Measurements from ENCODE around the gene BRINP3.

Gene BRINP3

DNA sequence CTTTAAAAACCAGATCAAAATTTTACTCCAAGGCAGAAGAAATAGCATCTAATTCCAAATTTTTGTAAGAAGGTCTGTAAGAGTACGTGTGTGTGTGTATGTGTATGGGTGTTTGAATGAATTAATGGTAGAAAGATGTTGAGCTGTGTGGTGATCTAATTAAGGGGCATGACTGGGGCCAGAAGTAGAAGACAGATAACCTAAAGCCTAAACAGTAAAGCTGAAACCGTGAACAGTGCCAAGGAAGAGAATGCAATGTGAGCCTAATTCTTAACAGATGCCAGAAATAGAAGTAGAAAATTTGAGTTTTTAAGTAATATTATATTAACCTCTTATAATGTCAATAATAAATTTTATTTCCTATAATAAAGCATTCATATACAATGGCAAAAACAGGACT, 38.2 kb downstream of the BRINP3 start:
- TF ChIP-seq NFIC (IDR thresholded peaks at IDR 0.05): no peak
- TF ChIP-seq EGR1 (IDR thresholded peaks at IDR 0.05): no peak
- TF ChIP-seq CREB1 (IDR thresholded peaks at IDR 0.05; ENCODE audit: low read depth): no peak
- TF ChIP-seq, protein P1, sequence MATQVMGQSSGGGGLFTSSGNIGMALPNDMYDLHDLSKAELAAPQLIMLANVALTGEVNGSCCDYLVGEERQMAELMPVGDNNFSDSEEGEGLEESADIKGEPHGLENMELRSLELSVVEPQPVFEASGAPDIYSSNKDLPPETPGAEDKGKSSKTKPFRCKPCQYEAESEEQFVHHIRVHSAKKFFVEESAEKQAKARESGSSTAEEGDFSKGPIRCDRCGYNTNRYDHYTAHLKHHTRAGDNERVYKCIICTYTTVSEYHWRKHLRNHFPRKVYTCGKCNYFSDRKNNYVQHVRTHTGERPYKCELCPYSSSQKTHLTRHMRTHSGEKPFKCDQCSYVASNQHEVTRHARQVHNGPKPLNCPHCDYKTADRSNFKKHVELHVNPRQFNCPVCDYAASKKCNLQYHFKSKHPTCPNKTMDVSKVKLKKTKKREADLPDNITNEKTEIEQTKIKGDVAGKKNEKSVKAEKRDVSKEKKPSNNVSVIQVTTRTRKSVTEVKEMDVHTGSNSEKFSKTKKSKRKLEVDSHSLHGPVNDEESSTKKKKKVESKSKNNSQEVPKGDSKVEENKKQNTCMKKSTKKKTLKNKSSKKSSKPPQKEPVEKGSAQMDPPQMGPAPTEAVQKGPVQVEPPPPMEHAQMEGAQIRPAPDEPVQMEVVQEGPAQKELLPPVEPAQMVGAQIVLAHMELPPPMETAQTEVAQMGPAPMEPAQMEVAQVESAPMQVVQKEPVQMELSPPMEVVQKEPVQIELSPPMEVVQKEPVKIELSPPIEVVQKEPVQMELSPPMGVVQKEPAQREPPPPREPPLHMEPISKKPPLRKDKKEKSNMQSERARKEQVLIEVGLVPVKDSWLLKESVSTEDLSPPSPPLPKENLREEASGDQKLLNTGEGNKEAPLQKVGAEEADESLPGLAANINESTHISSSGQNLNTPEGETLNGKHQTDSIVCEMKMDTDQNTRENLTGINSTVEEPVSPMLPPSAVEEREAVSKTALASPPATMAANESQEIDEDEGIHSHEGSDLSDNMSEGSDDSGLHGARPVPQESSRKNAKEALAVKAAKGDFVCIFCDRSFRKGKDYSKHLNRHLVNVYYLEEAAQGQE (IDR thresholded peaks at IDR 0.05; ENCODE audit: low read depth): no peak
- TF ChIP-seq RAD21 (IDR thresholded peaks at IDR 0.05; ENCODE audit: low read depth): no peak
- TF ChIP-seq TCF12 (IDR thresholded peaks at IDR 0.05; ENCODE audit: low read depth): no peak

DNA sequence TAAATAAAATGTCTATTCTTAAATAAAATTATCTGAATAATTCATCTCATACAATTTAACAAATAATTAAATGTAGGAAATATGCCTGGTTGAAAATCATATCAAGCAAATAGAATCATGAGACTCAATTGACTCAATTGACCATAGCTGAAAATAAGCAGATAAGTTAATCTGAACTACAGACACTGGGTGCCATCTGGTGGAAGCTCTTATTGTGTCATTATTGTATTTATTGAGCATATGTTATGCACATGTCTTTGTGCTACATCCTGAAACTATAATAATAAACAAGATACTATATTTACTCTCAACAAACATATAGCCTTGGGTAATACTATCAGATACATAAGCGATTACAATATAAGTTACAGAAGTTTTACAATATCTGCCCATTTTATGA, 41.0 kb downstream of the BRINP3 start:
- TF ChIP-seq, protein P2, sequence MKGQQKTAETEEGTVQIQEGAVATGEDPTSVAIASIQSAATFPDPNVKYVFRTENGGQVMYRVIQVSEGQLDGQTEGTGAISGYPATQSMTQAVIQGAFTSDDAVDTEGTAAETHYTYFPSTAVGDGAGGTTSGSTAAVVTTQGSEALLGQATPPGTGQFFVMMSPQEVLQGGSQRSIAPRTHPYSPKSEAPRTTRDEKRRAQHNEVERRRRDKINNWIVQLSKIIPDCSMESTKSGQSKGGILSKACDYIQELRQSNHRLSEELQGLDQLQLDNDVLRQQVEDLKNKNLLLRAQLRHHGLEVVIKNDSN (IDR thresholded peaks at IDR 0.05): no peak
- peak; percentile 63 for TF ChIP-seq RAD21 (IDR thresholded peaks at IDR 0.05; ENCODE audit: low read depth)

DNA sequence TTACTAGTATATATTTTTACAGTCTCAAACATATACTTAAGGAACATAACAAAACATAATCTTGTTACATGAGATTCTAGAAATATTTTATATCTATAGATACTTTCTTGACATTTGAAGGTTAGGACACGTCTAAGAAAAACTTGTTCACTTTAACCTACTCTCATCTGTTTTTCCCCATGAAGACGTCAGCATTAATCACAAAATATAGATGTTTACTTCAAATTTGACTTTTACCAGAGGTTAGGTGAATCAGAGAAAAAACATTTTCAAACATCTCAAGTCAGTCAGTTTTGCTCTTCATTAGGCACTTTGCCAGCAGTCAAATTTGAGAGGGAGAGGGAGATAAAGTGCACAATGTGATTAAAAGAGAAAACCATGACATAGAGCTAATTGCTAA, 47.7 kb downstream of the BRINP3 start:
- TF ChIP-seq, protein P1 (IDR thresholded peaks at IDR 0.05; ENCODE audit: low read depth): no peak
- TF ChIP-seq CEBPB (IDR thresholded peaks at IDR 0.05): no peak
- TF ChIP-seq EP300 (IDR thresholded peaks at IDR 0.05; ENCODE audit: borderline replicate concordance): no peak
- TF ChIP-seq RAD21 (IDR thresholded peaks at IDR 0.05; ENCODE audit: low read depth): no peak
- no peak for TF ChIP-seq YY1 (IDR thresholded peaks at IDR 0.05; ENCODE audit: low read depth)
- TF ChIP-seq TAF1 (IDR thresholded peaks at IDR 0.05; ENCODE audit: low read depth): no peak
- TF ChIP-seq TCF12 (IDR thresholded peaks at IDR 0.05; ENCODE audit: low read depth): no peak

DNA sequence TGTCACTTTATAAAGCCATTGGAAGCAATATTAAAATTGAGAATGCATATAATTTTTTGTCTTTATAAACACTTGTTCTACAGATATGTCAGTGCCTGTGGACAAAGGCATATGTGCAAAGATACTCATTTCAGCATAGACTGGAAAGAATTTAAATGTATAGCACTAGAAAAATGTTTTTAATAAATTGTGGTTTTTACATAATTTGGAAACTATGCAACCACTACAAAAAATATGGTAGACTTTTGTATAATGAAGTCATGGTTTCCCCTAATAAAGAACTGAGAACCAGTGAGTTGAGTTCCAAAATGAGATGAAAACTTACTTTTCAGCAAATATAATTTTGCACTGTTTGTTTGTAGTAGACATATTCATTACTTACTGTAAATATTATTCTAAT, 48.5 kb downstream of the BRINP3 start:
- TF ChIP-seq TEAD4 (IDR thresholded peaks at IDR 0.05) (no peak), CEBPB (IDR thresholded peaks at IDR 0.05) (no peak), ZBTB7A (IDR thresholded peaks at IDR 0.05; ENCODE audit: low read depth) (no peak), TCF12 (IDR thresholded peaks at IDR 0.05; ENCODE audit: low read depth) (no peak), EP300 (IDR thresholded peaks at IDR 0.05; ENCODE audit: borderline replicate concordance) (no peak), CREB1 (IDR thresholded peaks at IDR 0.05; ENCODE audit: low read depth) (no peak), YY1 (IDR thresholded peaks at IDR 0.05; ENCODE audit: low read depth) (no peak), FOXM1 (IDR thresholded peaks at IDR 0.05; ENCODE audit: borderline replicate concordance, low read depth) (no peak), RAD21 (IDR thresholded peaks at IDR 0.05; ENCODE audit: low read depth) (no peak), TAF1 (IDR thresholded peaks at IDR 0.05; ENCODE audit: low read depth) (no peak), EGR1 (IDR thresholded peaks at IDR 0.05) (no peak), NFIC (IDR thresholded peaks at IDR 0.05) (no peak)
- TF ChIP-seq, protein P3, sequence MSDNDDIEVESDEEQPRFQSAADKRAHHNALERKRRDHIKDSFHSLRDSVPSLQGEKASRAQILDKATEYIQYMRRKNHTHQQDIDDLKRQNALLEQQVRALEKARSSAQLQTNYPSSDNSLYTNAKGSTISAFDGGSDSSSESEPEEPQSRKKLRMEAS (IDR thresholded peaks at IDR 0.05): no peak
- TF ChIP-seq, protein P2 (IDR thresholded peaks at IDR 0.05): no peak
- TF ChIP-seq, protein P1 (IDR thresholded peaks at IDR 0.05; ENCODE audit: low read depth): no peak

DNA sequence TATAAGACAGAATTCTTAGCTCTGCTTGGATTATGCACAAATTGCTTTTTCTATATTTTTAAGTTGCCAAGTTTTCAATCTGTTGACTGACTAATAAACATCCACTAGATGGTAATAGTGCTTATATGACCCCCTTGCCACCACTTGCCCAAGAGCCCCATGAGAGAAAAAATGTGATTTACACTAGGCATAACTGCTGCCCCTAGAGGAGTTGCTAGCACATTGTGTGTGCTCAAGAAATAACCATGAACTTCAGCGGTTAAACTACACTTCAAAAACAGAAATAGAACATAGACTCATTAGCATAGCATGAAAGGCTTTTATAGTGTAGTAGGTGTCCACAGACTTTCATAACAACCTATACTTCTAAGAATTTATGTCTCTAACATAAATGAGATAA, 61.4 kb downstream of the BRINP3 start:
- TF ChIP-seq ZBTB7A (IDR thresholded peaks at IDR 0.05; ENCODE audit: low read depth): no peak
- TF ChIP-seq FOXM1 (IDR thresholded peaks at IDR 0.05; ENCODE audit: borderline replicate concordance, low read depth): no peak
- TF ChIP-seq YY1 (IDR thresholded peaks at IDR 0.05; ENCODE audit: low read depth): no peak
- TF ChIP-seq, protein P3 (IDR thresholded peaks at IDR 0.05): no peak
- TF ChIP-seq, protein P2 (IDR thresholded peaks at IDR 0.05): no peak
- TF ChIP-seq, protein P1 (IDR thresholded peaks at IDR 0.05; ENCODE audit: low read depth): no peak
- TF ChIP-seq RAD21 (IDR thresholded peaks at IDR 0.05; ENCODE audit: low read depth): no peak
- no peak for TF ChIP-seq EP300 (IDR thresholded peaks at IDR 0.05; ENCODE audit: borderline replicate concordance)
- no peak for TF ChIP-seq EGR1 (IDR thresholded peaks at IDR 0.05)
- no peak for TF ChIP-seq TCF12 (IDR thresholded peaks at IDR 0.05; ENCODE audit: low read depth)
- no peak for TF ChIP-seq TAF1 (IDR thresholded peaks at IDR 0.05; ENCODE audit: low read depth)
- TF ChIP-seq TEAD4 (IDR thresholded peaks at IDR 0.05): no peak
- TF ChIP-seq CREB1 (IDR thresholded peaks at IDR 0.05; ENCODE audit: low read depth): no peak
- no peak for TF ChIP-seq NFIC (IDR thresholded peaks at IDR 0.05)
- no peak for TF ChIP-seq CEBPB (IDR thresholded peaks at IDR 0.05)

Measured in Ishikawa (cell line).